Uterus (tissue), 4 donors: ENCODE data around the gene CCDC171. TPM values are rescaled to one million over a fixed set of nuclear protein-coding genes. Genes with fewer than 3 reads are reported as not detected.
"Not testable (repeated sequence)": the region's sequence is repeated elsewhere in the genome, so short reads cannot be mapped to it uniquely, and the experiment has no call there.

Source experiments
- DNase-seq, 2 donors: peaks; one replicate each; pipeline ENCODE4 v3.0.0-alpha.2; 2019 to 2020
- H3K27ac ChIP-seq, 2 donors: fragments of 200-600 bp; sonication (generic); 1 replicate in 1 of 2; 2 replicates in 1 of 2; pipeline ENCODE4 v1.5.1; 2016 to 2018
- H3K27me3 ChIP-seq, 2 donors: fragments of 200-600 bp; sonication (generic); one replicate each; pipeline ENCODE4 v1.5.1; 2018 to 2019; ENCODE audit warnings: control low read depth in 1 of 2
- H3K36me3 ChIP-seq, 2 donors: fragments of 200-600 bp; sonication (generic); one replicate each; pipeline ENCODE4 v1.5.1; 2019; ENCODE audit warnings: control low read depth in 1 of 2
- H3K4me1 ChIP-seq, 2 donors: fragments of 200-600 bp; sonication (generic); one replicate each; pipeline ENCODE4 v1.5.1; 2018 to 2019; ENCODE audit warnings: control low read depth in 1 of 2
- H3K4me3 ChIP-seq, 2 donors: fragments of 200-600 bp; sonication (generic); 1 replicate in 1 of 2; 2 replicates in 1 of 2; pipeline ENCODE4 v1.5.1; 2018 to 2019; ENCODE audit warnings: mild to moderate bottlenecking in 1 of 2
- H3K9me3 ChIP-seq, 2 donors: fragments of 200-600 bp; sonication (generic); one replicate each; pipeline ENCODE4 v1.5.1; 2019; ENCODE audit warnings: control low read depth in 1 of 2
- CTCF ChIP-seq, 4 experiments: fragments of 200-600 bp in 2 of 4; fragments of 450-650 bp in 2 of 4; sonication (generic) in 2 of 4; IDR thresholded peaks; one replicate each; pipeline ENCODE4 v1.5.1; 2016 to 2019; ENCODE audit warnings: antibody characterized with exemption in 4 of 4, mild to moderate bottlenecking in 2 of 4, moderate library complexity in 1 of 4
- POLR2A ChIP-seq, 2 donors: fragments of 450-650 bp; IDR thresholded peaks; one replicate each; pipeline ENCODE4 v1.6.1; 2016; ENCODE audit warnings: antibody characterized with exemption in 2 of 2, mild to moderate bottlenecking in 1 of 2, moderate library complexity in 1 of 2
- intact Hi-C: fragments of 100-400 bp; cut with DNase I; formaldehyde crosslinking; loops from one replicate; pipeline ENCODE4 v1.15.1; 2023; ENCODE audit warnings: low total_unique reads
- total RNA-seq, 4 donors: library from RNA; depleted of rRNA in 3 of 4; stranded (reverse); fragments of >200 nt in 3 of 4; gene quantifications; one replicate each; pipeline versions ENCODE4 v1.1.0 to v1.2.4, GENCODE V29; 2014 to 2023
- donor health status: DM: yes; HTN: yes; CAD: no.

Gene CCDC171
- total RNA-seq, 4 donors from 2014 or later = 15.6 to 45.6 (median 26.4) TPM

GRCh38 chr9:15696979-15697378 is 144.1 kb downstream of the CCDC171 start:
- Histone ChIP-seq H3K9me3 (no peaks in the 10 kb centered on the region), H3K27me3 (no peaks in the 10 kb centered on the region), H3K4me1 (no peaks in the 10 kb centered on the region), H3K4me3 (no peak overlapping the region), H3K36me3 (peaks cover 0 to 2% of the 10 kb centered on the region in 2 donors), H3K27ac (no peak overlapping the region)
- intact Hi-C loops = no loop called here
- no peak for DNase-seq
- TF ChIP-seq POLR2A (IDR thresholded peaks at IDR 0.05) = no peak
- no peak for TF ChIP-seq CTCF (IDR thresholded peaks at IDR 0.05)

DNA sequence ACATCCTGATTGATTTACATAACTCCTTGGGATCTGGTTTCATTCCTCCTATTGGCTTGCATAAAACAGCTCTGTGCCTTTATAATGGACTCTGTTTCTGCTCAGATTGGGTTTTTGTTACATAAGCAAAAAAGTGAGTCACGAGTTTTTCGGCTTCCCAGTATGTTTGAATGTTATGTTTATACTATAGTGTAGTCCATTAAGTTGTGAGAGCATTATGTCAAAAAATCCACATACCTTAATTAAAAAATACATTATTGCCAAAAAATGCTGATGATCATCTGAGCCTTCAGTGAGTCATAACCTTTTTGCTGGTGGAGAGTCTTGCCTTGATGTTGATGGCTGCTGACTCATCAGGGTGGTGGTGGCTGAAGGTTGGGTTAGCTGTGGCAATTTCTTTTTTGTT is 144.6 kb downstream of the CCDC171 start:
- Histone ChIP-seq H3K36me3 (peaks cover 0 to 2% of the 10 kb centered on the region in 2 donors), H3K9me3 (no peaks in the 10 kb centered on the region), H3K27ac (no peak overlapping the region), H3K4me3 (no peak overlapping the region), H3K4me1 (no peaks in the 10 kb centered on the region), H3K27me3 (no peaks in the 10 kb centered on the region)
- TF ChIP-seq CTCF (IDR thresholded peaks at IDR 0.05) (no peak), POLR2A (IDR thresholded peaks at IDR 0.05) (no peak)
- intact Hi-C loops = no loop called here
- no peak for DNase-seq

- intact Hi-C loops, H3K4me1 ChIP-seq, H3K36me3 ChIP-seq, H3K4me3 ChIP-seq, H3K9me3 ChIP-seq, DNase-seq, H3K27ac ChIP-seq, H3K27me3 ChIP-seq: not testable (repeated sequence)
Observed at GRCh38 chr9:15699876-15700559, 147.2 kb downstream of the CCDC171 start.

GRCh38 chr9:15707000-15707399 is 154.2 kb downstream of the CCDC171 start:
- H3K27me3 ChIP-seq = no peaks in the 10 kb centered on the region
- intact Hi-C loops = no loop called here
- no peak overlapping the region for H3K27ac ChIP-seq
- TF ChIP-seq POLR2A (IDR thresholded peaks at IDR 0.05) = no peak
- no peak for TF ChIP-seq CTCF (IDR thresholded peaks at IDR 0.05)
- no peaks in the 10 kb centered on the region for H3K4me1 ChIP-seq
- no peak for DNase-seq
- no peaks in the 10 kb centered on the region for H3K9me3 ChIP-seq
- no peak overlapping the region for H3K4me3 ChIP-seq
- H3K36me3 ChIP-seq = no peaks in the 10 kb centered on the region

GRCh38 chr9:15711531-15711930 is 158.7 kb downstream of the CCDC171 start:
- H3K36me3 ChIP-seq = no peaks in the 10 kb centered on the region
- H3K27me3 ChIP-seq = no peaks in the 10 kb centered on the region
- intact Hi-C loops = no loop called here
- H3K4me3 ChIP-seq = no peak overlapping the region
- H3K27ac ChIP-seq = no peak overlapping the region
- no peak for TF ChIP-seq POLR2A (IDR thresholded peaks at IDR 0.05)
- TF ChIP-seq CTCF (IDR thresholded peaks at IDR 0.05) = no peak
- H3K4me1 ChIP-seq = no peaks in the 10 kb centered on the region
- H3K9me3 ChIP-seq = no peaks in the 10 kb centered on the region
- no peak for DNase-seq

GRCh38 chr9:15711931-15712330 is 159.1 kb downstream of the CCDC171 start:
- DNase-seq = no peak
- no peaks in the 10 kb centered on the region for H3K36me3 ChIP-seq
- H3K4me3 ChIP-seq = no peak overlapping the region
- intact Hi-C loops = no loop called here
- H3K27me3 ChIP-seq = no peaks in the 10 kb centered on the region
- H3K4me1 ChIP-seq = no peaks in the 10 kb centered on the region
- TF ChIP-seq POLR2A (IDR thresholded peaks at IDR 0.05) (no peak), CTCF (IDR thresholded peaks at IDR 0.05) (no peak)
- H3K27ac ChIP-seq = no peak overlapping the region
- no peaks in the 10 kb centered on the region for H3K9me3 ChIP-seq
